NCI-H2107 (cell line): ENCODE data around the gene MARCHF3.

Source experiments
- DNase-seq: peaks from one replicate; lab custom pipeline; 2025; lab: John Stamatoyannopoulos, UW

The MARCHF3 gene

DNA sequence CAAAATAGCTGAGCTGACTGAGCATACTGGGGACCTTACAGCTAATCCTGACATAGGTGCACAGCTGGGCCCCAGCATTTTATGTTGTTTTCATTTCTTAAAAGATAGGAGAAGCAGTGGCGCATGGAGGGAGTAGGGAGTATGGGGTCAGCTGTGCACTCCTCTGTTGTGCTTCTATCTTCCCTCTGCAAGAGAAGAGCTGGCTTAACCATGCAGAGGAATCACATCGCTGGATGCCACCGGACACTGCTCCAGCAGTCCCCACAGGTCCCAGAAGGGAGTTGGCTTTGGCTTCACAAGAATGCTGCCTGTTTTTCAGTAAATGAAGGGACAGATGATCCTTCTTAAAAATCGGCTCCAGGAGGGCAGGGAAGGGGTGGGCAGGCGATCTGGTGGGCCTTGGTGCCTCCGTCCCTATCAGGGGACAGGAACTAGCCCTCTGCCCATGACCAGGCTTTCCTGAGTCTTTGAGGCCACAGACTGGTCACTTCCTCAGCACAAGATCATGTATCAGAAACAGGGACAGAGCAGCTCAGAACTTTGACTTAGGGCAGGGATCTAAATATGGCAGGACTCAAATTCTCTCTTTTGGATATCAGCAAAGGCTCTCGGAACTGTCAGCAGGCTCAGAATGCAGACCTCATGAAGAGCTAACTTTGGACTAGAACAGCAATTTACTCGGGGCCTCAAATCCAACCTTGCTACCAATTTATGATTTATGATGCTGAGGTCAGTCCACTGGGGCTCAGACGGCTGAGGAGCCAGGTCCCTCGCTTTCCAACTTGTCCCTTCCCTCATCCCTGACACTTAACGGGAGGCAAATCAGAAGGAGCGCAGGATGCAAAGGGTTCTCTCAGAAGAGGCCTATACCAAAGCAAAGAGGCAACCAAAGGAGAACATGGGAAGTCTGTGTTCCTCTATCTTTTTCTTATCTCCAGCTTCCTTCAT lies 47.2 kb downstream of the MARCHF3 start:
- DNase-seq = no peak

DNA sequence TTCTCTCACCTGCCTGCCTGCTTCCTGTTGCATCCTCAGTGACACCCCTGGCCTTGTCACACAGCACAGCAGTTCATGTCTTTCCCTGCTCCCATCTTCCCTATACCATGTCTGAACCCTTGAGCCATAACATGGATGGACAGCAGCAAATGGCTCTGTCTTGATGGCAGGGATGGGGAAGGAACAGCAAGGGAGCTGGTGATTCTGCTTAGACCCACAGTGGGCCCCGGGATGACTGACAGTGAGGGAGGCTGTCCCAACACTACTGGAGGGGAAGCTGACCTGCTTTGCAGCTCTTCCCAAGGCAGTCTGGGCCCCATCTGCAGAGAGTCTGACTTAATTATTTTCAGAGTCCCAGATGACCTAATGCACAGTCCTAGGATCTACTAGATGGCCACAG lies 48.2 kb downstream of the MARCHF3 start:
- DNase-seq = no peak

- no peak for DNase-seq
Observed at GRCh38 chr5:126981701-126982100, 48.7 kb downstream of the MARCHF3 start.

DNA sequence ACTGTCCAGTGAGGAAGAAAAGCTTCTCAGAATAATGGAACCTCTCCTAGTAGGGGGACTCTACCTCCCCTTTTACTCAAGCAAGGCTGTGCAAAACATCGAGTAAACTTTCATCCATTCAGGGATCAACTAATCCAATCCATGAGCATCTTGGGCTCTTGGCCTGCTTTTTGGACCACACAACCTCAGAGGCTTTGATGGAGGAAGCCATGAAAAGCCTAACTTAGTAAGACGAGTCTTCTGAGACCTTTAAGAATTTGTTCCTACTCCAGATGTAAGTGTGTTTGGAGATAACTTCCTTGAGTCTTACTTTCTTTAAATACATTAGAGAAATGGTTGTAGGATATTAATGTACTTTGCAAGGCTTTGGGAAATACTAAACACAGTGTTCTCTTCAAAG lies 49.1 kb downstream of the MARCHF3 start:
- no peak for DNase-seq

DNA sequence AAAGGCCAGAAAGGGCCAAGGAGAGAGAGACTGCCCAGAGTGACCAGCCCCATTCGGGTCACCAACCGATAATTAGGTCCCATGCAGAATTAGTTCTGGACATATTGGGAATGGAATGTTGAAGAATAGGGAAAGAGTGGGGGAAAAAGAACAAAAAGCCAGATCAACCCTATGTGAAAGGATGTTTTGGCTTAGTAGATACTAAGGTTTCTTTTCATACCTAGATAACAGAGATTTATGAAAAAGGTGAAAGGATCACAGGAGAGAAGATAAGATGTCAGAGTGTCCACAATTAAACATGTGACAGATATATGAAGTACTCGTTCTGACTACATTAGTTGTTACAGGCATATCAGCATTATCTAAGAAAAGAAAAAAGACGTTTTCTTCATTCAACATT lies 52.1 kb downstream of the MARCHF3 start:
- DNase-seq = no peak

- no peak for DNase-seq
Observed at GRCh38 chr5:126976520-126977172, 53.7 kb downstream of the MARCHF3 start.

DNA sequence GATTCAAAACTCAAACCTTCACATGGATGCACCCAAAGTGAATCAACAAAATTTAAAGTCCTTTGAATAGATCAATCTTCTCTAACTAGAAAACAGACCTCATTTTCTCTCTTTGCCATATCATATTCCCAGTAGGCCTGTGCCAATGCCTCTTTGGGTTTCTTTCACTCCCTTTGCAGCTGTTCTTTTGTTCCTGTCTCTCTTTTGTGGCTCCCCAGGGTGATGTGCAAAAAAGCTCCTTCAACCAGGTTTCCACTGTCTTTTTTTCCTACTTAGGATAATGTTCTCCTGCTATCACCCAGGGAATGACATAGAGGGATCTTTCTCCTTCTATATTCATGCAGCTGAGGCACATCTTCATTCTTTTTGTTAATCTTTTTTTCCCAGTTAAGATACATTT lies 54.6 kb downstream of the MARCHF3 start:
- DNase-seq = peak; percentile 15

GRCh38 chr5:126973193-126973592 lies 57.2 kb downstream of the MARCHF3 start:
- no peak for DNase-seq

- DNase-seq = no peak
Observed at GRCh38 chr5:126972062-126972895, 58.1 kb downstream of the MARCHF3 start.

- no peak for DNase-seq
Observed at GRCh38 chr5:126971455-126972031, 58.8 kb downstream of the MARCHF3 start.

GRCh38 chr5:126970517-126971017 lies 59.8 kb downstream of the MARCHF3 start:
- DNase-seq = no peak

DNA sequence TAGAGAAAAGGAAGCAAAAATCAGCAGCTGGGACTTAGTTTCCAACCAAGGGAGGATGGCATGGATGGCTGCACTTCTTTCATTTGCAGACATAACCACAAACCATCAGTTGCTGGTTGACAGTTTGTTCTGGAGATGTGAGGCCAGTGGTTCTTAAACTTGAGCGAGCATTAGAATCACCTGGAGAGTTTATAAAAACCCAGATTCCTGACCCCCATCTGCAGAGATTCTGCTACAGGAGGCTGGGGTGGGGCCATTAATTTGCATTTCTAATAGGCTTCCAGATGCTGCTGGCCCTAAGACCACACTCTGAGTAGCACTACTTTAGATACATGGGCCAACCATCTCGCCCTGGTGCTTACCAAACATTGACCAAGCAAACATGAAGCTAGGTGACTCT lies 60.8 kb downstream of the MARCHF3 start:
- no peak for DNase-seq

DNA sequence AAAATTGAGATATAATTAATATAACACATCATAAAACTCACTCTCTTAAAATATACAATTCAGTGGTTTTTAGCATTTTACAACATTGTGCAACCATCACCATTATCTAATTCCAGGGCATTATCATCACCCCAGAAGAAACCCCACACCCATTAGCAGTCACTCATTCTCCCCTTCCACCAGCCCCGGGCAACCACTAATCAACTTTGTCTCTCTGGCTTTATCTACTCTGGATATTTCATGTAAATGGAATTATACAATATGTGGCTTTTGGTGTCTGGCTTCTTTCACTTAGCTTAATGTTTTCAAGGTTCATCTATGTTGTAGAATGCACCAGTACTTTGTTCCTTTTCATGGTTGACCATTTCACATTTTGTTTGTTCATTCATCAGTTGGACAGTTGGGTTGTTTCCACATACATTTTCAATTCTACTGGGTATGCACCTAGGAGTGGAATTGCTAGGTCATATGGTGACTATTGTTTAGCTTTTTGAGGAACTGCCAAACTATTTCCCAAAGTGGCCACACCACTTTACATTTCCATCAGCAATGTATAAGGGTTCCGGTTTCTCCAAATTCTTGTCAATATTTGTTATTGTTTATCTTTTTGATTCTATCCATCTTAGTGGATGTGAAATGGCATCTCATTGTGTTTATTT lies 62.4 kb downstream of the MARCHF3 start:
- DNase-seq = no peak

DNA sequence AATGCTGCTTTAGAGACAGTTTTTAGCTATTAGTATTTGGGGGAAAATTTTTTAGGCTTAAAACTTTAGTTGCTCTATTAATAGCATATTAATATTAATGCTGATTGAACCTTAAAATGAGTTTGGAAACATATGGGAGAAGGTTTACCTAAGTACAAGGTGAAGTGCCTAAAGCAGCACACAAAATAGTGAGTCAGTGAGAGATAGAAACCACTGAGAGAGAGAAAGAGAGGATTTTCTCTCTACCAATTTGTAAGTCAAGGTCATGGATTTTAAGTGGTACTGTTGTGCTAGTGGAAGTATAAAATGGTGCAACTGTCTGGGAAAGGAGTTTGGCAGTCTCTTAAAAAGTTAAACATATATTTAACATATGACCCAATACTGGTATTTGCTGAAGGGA lies 64.9 kb downstream of the MARCHF3 start:
- no peak for DNase-seq

DNA sequence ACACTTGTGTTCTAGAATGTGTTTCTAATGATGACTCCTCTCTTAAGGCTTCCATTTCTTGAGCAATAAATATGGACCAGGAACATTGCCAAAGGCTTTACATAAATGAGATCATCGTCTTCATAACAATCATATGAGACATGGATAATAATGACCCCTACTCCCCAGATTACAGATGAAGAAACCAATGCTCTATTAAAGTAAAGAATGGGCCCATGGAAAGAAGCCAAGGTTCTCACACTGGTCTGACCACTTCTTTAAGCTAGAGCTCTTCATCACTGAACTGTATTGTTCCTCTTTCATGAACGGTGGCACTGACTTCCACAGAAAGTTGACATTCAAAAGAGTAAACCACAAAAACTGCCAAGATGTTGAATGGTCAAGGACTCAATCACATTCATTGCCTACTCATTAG lies 65.3 kb downstream of the MARCHF3 start:
- no peak for DNase-seq

GRCh38 chr5:126963822-126964375 lies 66.5 kb downstream of the MARCHF3 start:
- DNase-seq = no peak

DNA sequence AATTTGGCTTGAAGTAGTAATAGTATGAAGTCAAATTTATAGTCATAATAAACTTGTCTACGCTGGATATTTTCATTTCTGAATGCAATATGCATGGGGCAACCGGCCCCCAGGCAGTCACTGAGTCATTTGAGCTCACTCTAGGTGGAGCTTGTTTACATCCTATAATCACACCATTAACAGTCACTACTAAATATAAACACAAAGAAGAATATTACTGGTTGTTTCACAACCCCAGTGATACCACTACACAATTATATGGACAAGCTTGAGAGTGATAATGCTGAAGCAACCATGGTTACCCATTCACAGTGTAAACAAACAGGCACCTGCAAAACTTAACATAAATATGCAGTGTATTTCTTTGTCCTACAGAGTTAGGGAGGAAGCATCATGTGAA lies 68.7 kb downstream of the MARCHF3 start:
- DNase-seq = no peak

DNA sequence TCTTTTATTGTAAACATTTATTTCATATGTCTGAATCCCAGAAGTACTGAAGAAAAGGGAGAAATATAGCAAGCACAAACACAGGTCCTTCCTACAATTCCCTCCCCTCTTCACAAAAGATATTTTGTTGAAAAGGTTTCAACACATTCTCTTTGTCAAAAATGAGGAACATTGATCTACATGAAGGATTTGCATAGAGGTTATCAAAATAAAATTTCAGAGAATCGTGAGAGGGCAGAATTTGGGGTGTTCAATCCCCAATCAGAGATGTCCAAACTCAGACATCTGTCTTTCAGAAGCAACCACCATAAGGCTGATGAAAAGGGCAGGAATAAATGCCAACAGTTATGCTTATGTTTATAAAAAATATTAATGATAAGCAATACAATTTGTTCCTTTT lies 69.2 kb downstream of the MARCHF3 start:
- no peak for DNase-seq

DNA sequence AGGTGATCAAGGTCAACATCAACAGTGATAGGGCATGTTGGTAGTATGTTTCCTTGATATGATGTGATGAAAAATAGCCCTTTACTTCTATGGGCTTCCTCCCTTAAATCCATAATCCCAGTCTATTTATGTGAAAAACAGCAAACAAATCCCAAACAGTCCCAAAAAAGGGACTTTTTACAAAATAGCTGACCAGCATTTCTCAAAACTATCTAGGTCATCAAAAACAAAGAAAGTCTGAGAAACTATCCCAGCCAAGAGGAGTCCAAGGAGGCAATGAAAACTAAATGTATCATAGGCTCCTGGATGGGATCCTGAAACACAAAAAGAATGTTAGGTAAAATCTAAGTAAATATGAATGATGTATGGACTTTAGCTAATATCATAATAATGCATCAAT lies 71.2 kb downstream of the MARCHF3 start:
- no peak for DNase-seq

DNA sequence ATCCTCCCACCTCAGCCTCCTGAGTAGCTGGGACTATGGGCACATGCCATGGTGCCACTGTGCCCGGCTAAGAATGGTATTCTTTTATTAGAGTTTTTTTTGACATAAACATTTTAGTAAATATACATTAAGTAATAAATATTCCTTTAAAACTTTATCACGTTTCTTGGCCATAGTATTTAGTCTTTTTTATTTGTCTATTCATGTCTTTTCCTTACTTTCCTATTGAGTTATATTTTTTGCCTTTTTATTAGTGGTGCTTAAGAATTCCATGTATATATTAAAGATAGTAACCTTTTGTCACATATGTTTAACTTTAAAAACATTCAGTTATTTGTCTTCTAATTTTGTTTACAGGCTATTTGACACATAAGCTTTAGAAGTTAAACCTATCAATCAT lies 73.4 kb downstream of the MARCHF3 start:
- no peak for DNase-seq

- DNase-seq = no peak
Observed at GRCh38 chr5:126954981-126955380, 75.4 kb downstream of the MARCHF3 start.
